ENCODE data around the gene MYO5C. TPM values are rescaled to one million over a fixed set of nuclear protein-coding genes. Genes with fewer than 3 reads are reported as not detected.

The MYO5C gene
- total RNA-seq, 1 donor from 2014 or later = 24.1 TPM

GRCh38 chr15:52278636-52279367 lies 16.8 kb downstream of the MYO5C start:
- H3K4me3 Mint-ChIP-seq = no peak overlapping the region
- Histone ChIP-seq H3K4me3 (no peak overlapping the region), H2AFZ (replicated peaks) (no peak overlapping the region), H3K4me1 (no peaks in the 10 kb centered on the region), H4K20me1 (ENCODE audit: low read depth) (no peaks in the 10 kb centered on the region), H3K27ac (no peak overlapping the region), H3K36me3 (no peaks in the 10 kb centered on the region), H3K9me3 (ENCODE audit: low read depth) (no peaks in the 10 kb centered on the region), H3K9ac (no peak overlapping the region), H3K27me3 (no peaks in the 10 kb centered on the region), H3K4me2 (no peak overlapping the region), H3F3A (ENCODE audit: low read depth) (no peaks in the 10 kb centered on the region), H3K79me2 (ENCODE audit: low read depth) (no peaks in the 10 kb centered on the region)
- H3K27ac Mint-ChIP-seq = no peak overlapping the region
- H3K27me3 Mint-ChIP-seq (ENCODE audit: insufficient read depth, low read depth) = peaks cover 5% of the 10 kb centered on the region
- H3K36me3 Mint-ChIP-seq = peaks cover 21% of the 10 kb centered on the region
- TF ChIP-seq CTCF (IDR thresholded peaks at IDR 0.05) = no peak
- no peak for TF ChIP-seq EZH2phosphoT487 (IDR thresholded peaks at IDR 0.05)
- no peak for TF ChIP-seq EZH2 (IDR thresholded peaks at IDR 0.05)
- DNase-seq (ENCODE audit: low spot score) = no peak
- no peaks in the 10 kb centered on the region for H3K9me3 Mint-ChIP-seq
- H3K4me1 Mint-ChIP-seq = peaks cover 10% of the 10 kb centered on the region

- Histone ChIP-seq H3K36me3 (no peaks in the 10 kb centered on the region), H3K27me3 (no peaks in the 10 kb centered on the region), H3K4me2 (no peak overlapping the region), H4K20me1 (ENCODE audit: low read depth) (no peaks in the 10 kb centered on the region), H3F3A (ENCODE audit: low read depth) (no peaks in the 10 kb centered on the region), H3K9me3 (ENCODE audit: low read depth) (no peaks in the 10 kb centered on the region), H3K79me2 (ENCODE audit: low read depth) (no peaks in the 10 kb centered on the region), H3K27ac (no peak overlapping the region), H3K4me1 (no peaks in the 10 kb centered on the region), H3K4me3 (no peak overlapping the region), H2AFZ (replicated peaks) (no peak overlapping the region), H3K9ac (no peak overlapping the region)
- H3K9me3 Mint-ChIP-seq = no peaks in the 10 kb centered on the region
- peaks cover 5% of the 10 kb centered on the region for H3K27me3 Mint-ChIP-seq (ENCODE audit: insufficient read depth, low read depth)
- peaks cover 25% of the 10 kb centered on the region for H3K36me3 Mint-ChIP-seq
- no peak for DNase-seq (ENCODE audit: low spot score)
- no peak overlapping the region for H3K27ac Mint-ChIP-seq
- H3K4me3 Mint-ChIP-seq = no peak overlapping the region
- peaks cover 10% of the 10 kb centered on the region for H3K4me1 Mint-ChIP-seq
- TF ChIP-seq EZH2 (IDR thresholded peaks at IDR 0.05) (no peak), CTCF (IDR thresholded peaks at IDR 0.05) (no peak), EZH2phosphoT487 (IDR thresholded peaks at IDR 0.05) (no peak)
Measured at GRCh38 chr15:52278135-52278534, 17.5 kb downstream of the MYO5C start.

DNA sequence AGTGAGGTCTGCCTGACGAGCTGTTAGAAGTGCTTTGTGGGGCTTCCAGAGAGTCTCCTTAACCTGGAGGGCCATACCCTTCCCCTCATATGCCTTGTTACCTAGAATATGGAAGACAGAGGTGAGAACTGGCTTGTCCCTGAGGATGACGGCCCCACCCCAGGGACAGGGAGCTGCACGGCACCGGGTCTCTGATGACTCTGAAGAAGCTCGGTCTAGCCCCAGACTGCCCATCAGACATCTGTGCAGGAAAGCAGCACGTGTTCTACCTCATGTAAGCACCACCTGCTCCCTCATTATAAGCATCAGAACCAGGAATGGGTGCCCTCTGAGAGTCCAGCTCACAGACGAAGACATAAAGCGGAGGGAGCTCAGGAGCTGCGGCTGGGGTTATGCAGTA lies 18.0 kb downstream of the MYO5C start:
- Histone ChIP-seq H3F3A (ENCODE audit: low read depth) (no peaks in the 10 kb centered on the region), H2AFZ (replicated peaks) (no peak overlapping the region), H4K20me1 (ENCODE audit: low read depth) (no peaks in the 10 kb centered on the region), H3K79me2 (ENCODE audit: low read depth) (no peaks in the 10 kb centered on the region), H3K27ac (no peak overlapping the region), H3K36me3 (no peaks in the 10 kb centered on the region), H3K4me1 (no peaks in the 10 kb centered on the region), H3K27me3 (no peaks in the 10 kb centered on the region), H3K9ac (no peak overlapping the region), H3K9me3 (ENCODE audit: low read depth) (no peaks in the 10 kb centered on the region), H3K4me2 (no peak overlapping the region), H3K4me3 (no peak overlapping the region)
- no peak overlapping the region for H3K4me3 Mint-ChIP-seq
- peaks cover 10% of the 10 kb centered on the region for H3K4me1 Mint-ChIP-seq
- TF ChIP-seq EZH2 (IDR thresholded peaks at IDR 0.05) (no peak), EZH2phosphoT487 (IDR thresholded peaks at IDR 0.05) (no peak), CTCF (IDR thresholded peaks at IDR 0.05) (no peak)
- H3K27ac Mint-ChIP-seq = no peak overlapping the region
- H3K9me3 Mint-ChIP-seq = no peaks in the 10 kb centered on the region
- H3K27me3 Mint-ChIP-seq (ENCODE audit: insufficient read depth, low read depth) = peaks cover 5% of the 10 kb centered on the region
- H3K36me3 Mint-ChIP-seq = peaks cover 25% of the 10 kb centered on the region
- no peak for DNase-seq (ENCODE audit: low spot score)

Data from neural progenitor cell (in vitro differentiated cells).